Activated T-cell treated with anti-CD3 and anti-CD28 coated beads, Interleukin-2, amount 50 U/mL, for 1 hour (primary cell): ENCODE results near the gene DCDC1.

Experiments used
- DNase-seq: peaks from one replicate; pipeline ENCODE4 v3.0.0-alpha.2; 2020

DCDC1 gene

DNA sequence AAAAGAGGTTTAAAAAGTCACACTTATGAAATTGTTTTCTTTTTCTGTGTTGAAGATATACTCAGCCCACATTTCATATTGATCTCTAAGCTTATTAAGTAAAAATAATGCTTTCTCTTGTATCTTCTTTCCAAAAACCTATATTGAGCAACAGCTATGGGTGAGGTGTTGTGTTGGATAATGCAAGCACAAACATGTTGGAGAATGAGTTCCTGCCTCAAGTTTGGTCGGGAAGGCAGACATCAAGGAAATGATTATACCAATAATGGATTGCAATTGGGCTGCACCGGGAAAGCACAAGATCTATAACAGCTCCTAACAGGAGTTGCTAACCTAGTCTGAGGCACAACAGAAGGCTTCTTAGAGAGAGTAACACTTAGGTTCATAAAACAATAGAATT is 474.5 kb downstream of the DCDC1 start:
- no peak for DNase-seq

DNA sequence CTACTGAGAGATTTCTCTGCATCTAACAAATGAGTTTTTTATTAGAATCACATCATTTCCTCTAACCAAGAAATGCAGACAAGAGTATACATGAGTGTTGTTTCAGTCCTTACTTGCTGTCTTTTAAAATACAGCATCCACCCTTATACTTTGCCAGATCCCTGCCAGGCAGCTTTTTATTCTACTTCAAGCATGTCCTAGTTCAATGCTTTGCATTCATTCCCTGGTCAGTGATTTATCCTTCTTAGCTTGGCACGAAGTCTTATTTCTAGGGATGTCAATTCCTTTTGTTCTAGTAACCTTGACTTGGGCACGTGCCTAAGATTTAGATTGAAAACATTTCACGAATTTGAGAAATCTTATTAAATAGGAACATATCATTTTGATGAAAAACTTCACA is 476.2 kb downstream of the DCDC1 start:
- DNase-seq: no peak

- no peak for DNase-seq
Measured at GRCh38 chr11:30889143-30889794, 480.3 kb downstream of the DCDC1 start.

DNA sequence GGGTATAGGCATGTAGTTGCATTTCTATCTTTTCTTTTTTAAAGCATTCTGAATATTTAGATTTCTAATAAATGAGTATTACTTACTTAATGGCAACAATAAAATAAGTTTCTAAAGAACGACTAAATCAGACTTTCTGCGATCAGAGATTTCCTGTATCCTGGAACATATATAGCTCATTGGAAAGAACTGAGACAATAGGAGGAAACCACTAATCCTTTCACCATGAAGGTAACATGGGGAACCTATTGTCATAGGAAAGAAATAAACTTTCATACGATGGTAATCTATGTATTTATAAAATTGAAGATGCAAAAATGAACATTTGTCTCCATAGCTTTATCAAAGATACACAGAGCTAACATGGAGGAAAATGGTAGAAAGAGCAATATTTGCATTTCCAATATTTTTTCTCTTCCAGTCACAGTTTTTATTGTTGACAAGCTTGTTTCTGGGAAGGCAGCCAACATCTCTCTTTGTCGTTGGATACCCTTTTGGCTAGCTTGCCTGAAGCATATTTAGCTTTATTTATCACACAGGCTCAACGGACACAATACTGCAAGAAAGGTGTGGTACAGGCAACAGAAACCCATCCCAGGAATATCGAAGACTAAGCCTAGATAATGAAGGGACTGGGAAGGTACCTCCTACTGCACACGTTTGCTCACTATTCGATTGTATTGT is 490.1 kb downstream of the DCDC1 start:
- DNase-seq: no peak

GRCh38 chr11:30878400-30878799 is 491.1 kb downstream of the DCDC1 start:
- DNase-seq: no peak

- DNase-seq: no peak
Measured at GRCh38 chr11:30876663-30877396, 492.7 kb downstream of the DCDC1 start.

GRCh38 chr11:30876228-30876627 is 493.3 kb downstream of the DCDC1 start:
- DNase-seq: no peak

GRCh38 chr11:30875806-30876205 is 493.7 kb downstream of the DCDC1 start:
- no peak for DNase-seq

DNA sequence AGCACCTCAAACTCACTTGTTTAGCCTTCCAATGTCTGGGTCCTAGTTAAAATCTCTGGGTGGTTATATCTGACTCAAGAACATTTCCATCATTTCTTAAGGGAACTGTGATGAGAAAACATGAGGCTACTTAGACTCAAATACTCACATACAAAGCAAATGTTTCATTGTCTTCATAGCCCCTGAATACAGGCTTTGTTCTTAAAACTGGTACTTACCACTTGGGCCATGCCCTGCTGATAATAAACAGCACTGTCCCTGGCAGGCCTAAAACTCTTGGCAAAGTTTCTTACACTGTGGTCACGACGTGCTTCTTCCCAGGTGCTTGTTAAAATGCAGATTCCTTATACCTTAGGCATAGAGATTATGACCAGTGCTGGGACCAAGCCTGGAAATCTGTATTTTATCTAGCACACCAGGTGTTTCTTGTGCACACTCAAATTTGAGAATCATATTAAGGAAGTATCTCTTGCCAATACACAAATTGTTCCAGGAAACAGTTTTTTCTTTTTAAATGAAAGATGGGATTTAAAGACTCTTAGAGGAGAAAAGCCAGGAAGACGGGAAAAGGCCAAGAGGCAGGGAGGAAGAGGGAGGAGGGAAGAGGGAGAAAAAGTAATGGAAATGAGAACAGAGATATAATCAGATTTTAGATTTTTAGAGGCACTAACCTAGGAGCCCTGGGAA is 495.5 kb downstream of the DCDC1 start:
- DNase-seq: no peak

- no peak for DNase-seq
Measured at GRCh38 chr11:30868626-30869081, 500.9 kb downstream of the DCDC1 start.

- DNase-seq: no peak
Measured at GRCh38 chr11:30863209-30863608, 506.3 kb downstream of the DCDC1 start.

- no peak for DNase-seq
Measured at GRCh38 chr11:30861531-30861930, 508.0 kb downstream of the DCDC1 start.

DNA sequence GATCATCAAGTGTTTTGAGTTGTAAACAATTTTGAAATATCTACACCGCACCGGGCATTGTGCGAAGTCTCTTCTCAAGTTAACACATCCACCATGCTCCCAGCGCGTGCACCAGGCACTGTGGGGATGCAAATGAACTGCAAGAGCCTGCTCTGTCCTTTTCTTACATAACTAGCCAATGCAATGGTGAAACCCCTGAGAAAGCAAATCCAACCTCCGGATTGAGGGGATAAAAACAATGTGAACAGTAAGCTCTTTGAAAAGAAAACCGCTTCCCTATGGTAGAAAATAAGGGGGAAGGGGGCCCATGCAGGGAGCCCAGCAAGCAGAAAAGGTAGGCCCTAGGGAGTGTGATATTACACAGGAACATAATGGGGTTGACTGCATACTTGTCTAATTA is 508.5 kb downstream of the DCDC1 start:
- no peak for DNase-seq

DNA sequence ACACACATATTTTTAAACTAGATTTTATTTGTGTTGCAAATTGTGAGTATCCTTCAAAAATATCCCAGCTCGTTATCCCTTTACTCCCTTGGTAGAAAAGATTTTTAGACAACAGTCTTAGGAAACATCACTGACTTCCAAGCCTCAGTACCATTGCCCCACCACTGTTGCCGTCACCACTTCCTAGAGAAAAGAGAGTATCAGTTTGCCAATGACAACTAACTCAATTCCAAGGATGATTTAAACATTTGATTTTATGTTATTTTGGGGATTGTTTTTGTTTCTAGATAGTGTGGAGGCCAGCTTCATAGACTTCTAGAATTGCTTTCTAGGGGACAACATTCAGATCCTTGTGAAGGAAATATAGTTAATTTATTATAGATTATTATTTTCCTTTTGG is 509.4 kb downstream of the DCDC1 start:
- DNase-seq: no peak

DNA sequence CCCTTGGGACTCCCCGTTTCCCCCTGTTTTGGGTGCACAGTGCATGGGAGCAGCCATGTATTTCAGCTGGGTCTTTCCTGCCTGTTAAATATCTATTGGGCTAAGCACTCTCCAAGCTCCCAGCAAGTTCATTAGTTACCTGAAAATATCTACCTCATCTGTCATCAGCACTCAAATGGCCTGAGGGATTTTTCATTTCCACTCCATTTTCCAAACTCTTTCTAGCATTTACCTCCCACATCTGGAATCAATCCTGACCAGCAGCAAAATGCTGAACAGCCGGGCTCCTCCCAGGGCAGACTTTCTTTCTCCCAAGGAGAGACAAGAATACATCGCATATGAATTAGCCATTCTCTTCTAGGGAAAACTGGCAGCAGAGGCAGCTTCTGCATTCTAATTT is 509.9 kb downstream of the DCDC1 start:
- DNase-seq: no peak

- no peak for DNase-seq
Measured at GRCh38 chr11:30855383-30856006, 514.0 kb downstream of the DCDC1 start.

GRCh38 chr11:30853439-30853838 is 516.1 kb downstream of the DCDC1 start:
- no peak for DNase-seq

DNA sequence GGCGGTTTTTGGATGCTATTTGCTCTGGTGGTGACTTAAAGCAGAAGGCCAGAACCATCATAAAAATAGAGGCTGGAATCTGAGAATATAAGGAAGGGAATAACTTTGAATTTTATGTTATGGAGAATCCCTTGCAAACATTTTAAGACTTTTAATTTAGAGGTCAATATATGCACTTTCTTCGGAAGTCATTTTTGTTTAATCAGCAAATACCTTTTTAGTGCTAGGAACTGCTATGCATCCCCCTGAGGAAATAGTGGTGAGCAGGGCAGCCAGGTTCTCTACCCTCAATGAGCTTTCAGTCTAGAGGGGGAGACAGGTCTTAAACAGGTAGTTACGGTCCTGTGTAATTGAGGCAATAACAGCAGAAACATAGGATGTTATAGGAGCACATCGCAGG is 516.9 kb downstream of the DCDC1 start:
- no peak for DNase-seq

DNA sequence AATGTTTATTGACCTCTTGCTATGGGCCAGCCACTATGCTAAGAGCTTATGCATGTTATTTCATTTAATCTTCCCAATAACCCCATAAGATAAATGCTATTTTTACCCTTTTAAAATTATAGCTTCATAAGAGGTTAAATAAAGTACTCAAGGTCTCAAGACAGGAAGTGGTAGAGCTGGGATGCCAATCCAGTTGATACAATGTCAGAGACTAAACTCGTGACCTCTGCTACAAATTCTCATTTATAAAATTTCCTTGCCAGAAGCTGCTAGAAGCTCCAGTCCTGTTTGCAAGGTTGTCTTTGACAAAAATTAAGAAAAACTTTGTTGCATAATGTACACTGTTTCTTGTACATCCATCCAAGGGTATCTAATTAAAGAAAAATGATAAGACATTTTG is 517.4 kb downstream of the DCDC1 start:
- DNase-seq: no peak

GRCh38 chr11:30837252-30837651 is 532.3 kb downstream of the DCDC1 start:
- DNase-seq: no peak

DNA sequence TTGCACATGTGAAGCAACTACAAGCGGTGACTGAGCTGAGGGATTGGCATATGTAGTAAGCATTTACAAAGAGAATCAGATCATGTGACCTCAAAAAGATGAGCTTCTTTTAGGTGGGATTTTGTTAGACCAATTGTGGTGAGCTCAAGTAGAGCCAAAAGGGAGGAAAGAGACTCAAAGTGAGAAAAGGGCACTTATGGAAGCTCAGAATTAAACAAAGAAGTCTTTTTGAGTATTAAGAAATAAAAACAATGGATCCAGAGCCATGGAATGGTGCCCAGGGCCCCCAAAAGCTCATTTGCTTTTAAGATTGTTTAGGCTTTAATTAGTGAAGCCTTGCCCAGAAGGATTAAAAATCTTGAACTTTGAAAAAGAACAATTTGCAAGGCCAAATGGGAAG is 536.7 kb downstream of the DCDC1 start:
- DNase-seq: no peak

DNA sequence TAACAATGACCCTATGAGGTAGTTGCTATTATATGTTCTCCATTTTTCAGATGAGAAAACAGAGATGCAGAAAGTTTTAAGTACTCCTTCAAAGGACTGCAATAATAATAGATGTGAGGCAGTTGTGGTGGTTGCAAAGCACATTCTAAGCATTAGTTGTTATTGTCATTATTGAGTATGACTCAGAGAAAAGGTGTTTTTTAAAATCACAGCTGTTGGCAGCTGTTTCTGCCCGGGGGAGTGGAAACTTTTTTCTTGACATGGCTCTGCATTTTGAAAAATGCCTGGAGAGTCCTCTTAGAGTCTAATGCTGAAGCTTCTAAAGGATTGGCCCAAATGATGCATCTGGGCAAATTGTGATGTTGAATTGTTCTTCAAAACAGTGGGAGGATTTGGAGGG is 538.9 kb downstream of the DCDC1 start:
- no peak for DNase-seq

GRCh38 chr11:30826911-30827310 is 542.6 kb downstream of the DCDC1 start:
- DNase-seq: no peak
